Measurements from ENCODE around the gene MAPK8IP3. TPM values are rescaled to one million over a fixed set of nuclear protein-coding genes. Genes with fewer than 3 reads are reported as not detected.

The MAPK8IP3 gene
- total and polyA plus RNA-seq, 12 donors = 12.1 to 430 (median 56.1) TPM

DNA sequence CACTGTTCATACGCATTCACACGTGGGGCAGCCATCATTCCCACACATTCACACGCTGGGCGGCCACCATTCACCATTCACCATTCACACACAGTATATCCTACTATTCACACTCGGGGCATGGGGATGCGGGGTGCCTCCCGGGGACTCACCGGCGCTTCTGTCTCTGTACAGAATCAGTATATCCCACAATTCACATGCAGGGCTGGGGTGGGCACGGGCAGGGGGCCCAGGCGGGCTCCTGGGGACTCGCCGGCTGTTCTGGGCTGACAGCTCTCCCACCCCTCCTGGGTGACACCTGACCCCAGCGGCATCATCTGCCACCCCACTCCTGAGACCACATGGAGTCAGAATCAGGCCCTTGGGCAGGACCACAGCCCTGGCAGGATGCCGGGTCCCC, 55.8 kb downstream of the MAPK8IP3 start:
- H3K36me3 ChIP-seq (replicated peaks in 1 of 2) = peaks cover 0 to 71% of the 10 kb centered on the region in 2 donors
- intact Hi-C loops (cut with DNase I) = no loop called here

DNA sequence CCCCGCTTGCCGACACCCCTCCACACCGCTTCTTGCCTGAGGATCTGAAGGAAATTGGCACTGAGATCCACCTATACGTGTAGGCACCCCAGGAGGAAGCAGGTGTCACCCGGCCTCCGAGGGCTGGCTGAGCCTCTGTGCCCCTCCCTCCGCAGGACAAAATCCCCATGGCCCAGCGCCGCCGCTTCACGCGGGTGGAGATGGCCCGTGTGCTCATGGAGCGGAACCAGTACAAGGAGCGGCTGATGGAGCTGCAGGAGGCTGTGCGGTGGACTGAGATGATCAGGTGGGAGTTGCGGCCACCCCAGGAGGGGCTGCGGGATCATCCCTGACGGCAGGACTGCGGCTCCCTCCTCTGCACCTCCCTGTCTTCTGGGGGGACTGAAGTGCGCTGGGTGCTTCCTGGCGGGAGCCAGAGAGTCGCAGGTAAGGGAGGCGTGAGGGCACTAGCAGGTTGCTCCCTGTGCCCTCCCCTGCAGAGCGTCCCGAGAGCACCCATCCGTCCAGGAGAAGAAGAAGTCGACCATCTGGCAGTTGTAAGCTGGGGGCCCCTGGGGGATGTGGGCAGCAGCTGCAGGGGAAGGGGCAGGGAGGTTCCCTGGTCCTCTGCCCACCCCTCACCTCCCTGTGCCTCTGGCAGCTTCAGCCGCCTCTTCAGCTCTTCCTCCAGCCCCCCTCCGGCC, 56.3 kb downstream of the MAPK8IP3 start:
- WGBS, 4 donors = 91 to 93% (median 91%) methylated on average over 20 to 29 of the region's 30 CpGs
- no peaks in the 10 kb centered on the region for H3K9me3 ChIP-seq (replicated peaks in 1 of 3)
- H3K4me3 ChIP-seq = no peak overlapping the region
- H3K27me3 ChIP-seq = no peaks in the 10 kb centered on the region
- no peak for TF ChIP-seq POLR2A (IDR thresholded peaks at IDR 0.05)
- TF ChIP-seq CTCF (IDR thresholded peaks at IDR 0.05) = no peak
- H3K36me3 ChIP-seq (replicated peaks in 1 of 2) = peaks cover 0 to 77% of the 10 kb centered on the region in 2 donors
- H3K4me1 ChIP-seq (replicated peaks in 1 of 2) = no peaks in the 10 kb centered on the region
- H3K27ac ChIP-seq = no peak overlapping the region
- intact Hi-C loops (cut with DNase I) = no loop called here
- DNase-seq = no peak

More for the DNA sequence above, 55.8 kb downstream of the MAPK8IP3 start:
- TF ChIP-seq POLR2A (IDR thresholded peaks at IDR 0.05) (no peak), CTCF (IDR thresholded peaks at IDR 0.05) (no peak)
- DNase-seq = peak in 1 of 7 donors; percentile 18
- WGBS, 4 donors = 93 to 94% (median 93%) methylated on average over 9 to 15 of the region's 15 CpGs
- Histone ChIP-seq H3K27me3 (no peaks in the 10 kb centered on the region), H3K9me3 (replicated peaks in 1 of 3) (no peaks in the 10 kb centered on the region), H3K27ac (no peak overlapping the region), H3K4me3 (no peak overlapping the region), H3K4me1 (replicated peaks in 1 of 2) (no peaks in the 10 kb centered on the region)

DNA sequence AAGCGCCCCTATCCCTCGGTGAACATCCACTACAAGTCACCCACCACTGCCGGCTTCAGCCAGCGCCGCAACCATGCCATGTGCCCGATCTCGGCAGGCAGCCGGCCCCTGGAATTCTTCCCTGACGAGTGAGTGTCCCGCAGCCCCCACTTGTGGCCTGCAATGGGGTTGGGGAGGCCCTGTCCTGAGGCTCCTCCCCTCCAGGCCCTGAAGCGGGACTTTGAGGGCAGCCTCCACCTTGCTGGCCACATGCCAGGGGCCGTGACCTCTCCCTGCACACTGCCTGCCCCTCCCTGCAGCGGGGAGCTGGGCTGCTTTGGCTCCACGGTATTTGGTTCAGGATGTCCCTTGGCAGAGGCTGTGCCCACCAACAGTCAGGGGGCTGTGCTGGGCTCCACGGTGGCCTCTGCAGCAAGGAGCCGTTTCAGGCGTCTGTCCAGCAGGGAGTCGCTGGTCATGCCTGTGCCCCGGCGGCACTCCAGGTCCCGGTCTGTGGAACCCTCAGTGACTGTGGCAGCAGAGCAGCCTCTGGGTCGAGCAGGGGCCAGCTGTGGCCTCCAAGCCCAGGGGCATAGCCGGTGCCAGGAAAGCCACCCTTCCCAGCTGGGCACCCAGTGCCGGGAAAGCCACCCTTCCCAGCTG, 57.0 kb downstream of the MAPK8IP3 start:
- intact Hi-C loops (cut with DNase I) = no loop called here
- 81 to 87% (median 85%) methylated on average over 13 to 24 of the region's 24 CpGs for WGBS, 4 donors
- Histone ChIP-seq H3K4me1 (replicated peaks in 1 of 2) (no peaks in the 10 kb centered on the region), H3K27me3 (no peaks in the 10 kb centered on the region), H3K36me3 (replicated peaks in 1 of 2) (peaks cover 0 to 78% of the 10 kb centered on the region in 2 donors), H3K27ac (no peak overlapping the region), H3K4me3 (no peak overlapping the region), H3K9me3 (replicated peaks in 1 of 3) (no peaks in the 10 kb centered on the region)
- DNase-seq = peak in 1 of 7 donors; percentile 33
- TF ChIP-seq POLR2A (IDR thresholded peaks at IDR 0.05) = no peak
- no peak for TF ChIP-seq CTCF (IDR thresholded peaks at IDR 0.05)

DNA sequence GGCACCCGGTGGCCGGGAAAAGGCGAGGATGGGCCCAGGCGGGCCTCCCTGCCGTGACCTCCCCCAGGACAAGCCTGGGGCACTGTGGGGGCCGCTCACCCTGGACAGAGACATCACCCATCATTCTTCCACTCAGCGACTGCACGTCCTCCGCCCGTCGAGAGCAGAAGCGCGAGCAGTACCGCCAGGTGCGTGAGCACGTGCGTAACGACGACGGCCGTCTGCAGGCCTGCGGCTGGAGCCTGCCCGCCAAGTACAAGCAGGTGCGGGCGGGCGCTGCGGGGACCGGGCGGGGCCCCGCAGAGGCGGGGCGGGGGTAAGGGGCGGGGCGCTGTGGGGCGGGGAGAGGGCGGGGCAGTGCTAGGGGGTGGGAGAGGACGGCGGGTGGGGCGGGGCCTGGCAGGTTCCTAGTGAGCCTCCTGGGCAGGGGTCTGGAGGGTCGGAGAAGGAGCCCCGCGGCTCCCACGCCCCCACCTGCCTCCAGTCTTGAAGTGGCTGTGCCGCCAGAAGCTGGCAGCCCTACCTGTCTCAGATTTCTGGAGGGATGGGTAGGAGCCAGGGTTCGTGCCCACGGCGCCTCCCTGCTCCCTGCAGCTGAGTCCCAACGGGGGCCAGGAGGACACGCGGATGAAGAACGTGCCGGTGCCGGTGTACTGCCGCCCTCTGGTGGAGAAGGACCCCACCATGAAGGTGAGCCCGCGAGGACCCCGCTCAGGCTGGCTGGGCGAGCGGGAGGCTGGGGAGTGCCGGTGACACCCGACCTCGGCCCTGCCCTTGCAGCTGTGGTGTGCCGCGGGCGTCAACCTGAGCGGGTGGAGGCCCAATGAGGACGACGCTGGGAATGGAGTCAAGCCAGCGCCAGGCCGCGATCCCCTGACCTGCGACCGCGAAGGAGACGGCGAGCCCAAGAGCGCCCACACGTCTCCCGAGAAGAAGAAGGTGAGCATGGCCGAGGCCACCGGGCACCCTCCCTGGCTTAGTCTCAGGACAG, 57.8 kb downstream of the MAPK8IP3 start:
- H3K4me1 ChIP-seq (replicated peaks in 1 of 2) = no peaks in the 10 kb centered on the region
- no peaks in the 10 kb centered on the region for H3K9me3 ChIP-seq (replicated peaks in 1 of 3)
- 73 to 87% (median 75%) methylated on average over 21 to 81 of the region's 81 CpGs for WGBS, 4 donors
- H3K27me3 ChIP-seq = no peaks in the 10 kb centered on the region
- peak in 1 of 7 donors; percentile 36 for DNase-seq
- H3K4me3 ChIP-seq = no peak overlapping the region
- intact Hi-C loops (cut with DNase I) = no loop called here
- TF ChIP-seq POLR2A (IDR thresholded peaks at IDR 0.05) = no peak
- TF ChIP-seq CTCF (IDR thresholded peaks at IDR 0.05) = peak in 4 of 6 experiments; percentile 9 to 43 (median 26)
- peak overlapping the region in 1 of 5 donors; percentile 1 for H3K27ac ChIP-seq
- H3K36me3 ChIP-seq (replicated peaks in 1 of 2) = peaks cover 0 to 81% of the 10 kb centered on the region in 2 donors

Measured in adrenal gland (tissue), 12 donors.